Osteocyte (in vitro differentiated cells): Measurements from ENCODE around the gene STMN3. TPM values are rescaled to one million over a fixed set of nuclear protein-coding genes. Genes with fewer than 3 reads are reported as not detected.

ENCODE experiments used
- DNase-seq: peaks from one replicate; pipeline ENCODE4 v3.0.0; 2021; ENCODE audit warnings: mixed read lengths; ENCODE audit not compliant: unreplicated experiment; ENCODE audit errors: extremely low spot score
- H3K27ac Mint-ChIP-seq: one replicate; pipeline ENCODE4 v1.8.0; 2021; ENCODE audit warnings: mild to moderate bottlenecking, mixed read lengths; ENCODE audit not compliant: unreplicated experiment
- H3K27me3 Mint-ChIP-seq: one replicate; pipeline ENCODE4 v1.8.0; 2021; ENCODE audit warnings: mixed read lengths; ENCODE audit not compliant: unreplicated experiment
- H3K36me3 Mint-ChIP-seq: one replicate; pipeline ENCODE4 v1.8.0; 2021; ENCODE audit warnings: mixed read lengths; ENCODE audit not compliant: unreplicated experiment
- H3K4me1 Mint-ChIP-seq: one replicate; pipeline ENCODE4 v1.8.0; 2021; ENCODE audit warnings: mixed read lengths; ENCODE audit not compliant: unreplicated experiment
- H3K4me3 Mint-ChIP-seq: one replicate; pipeline ENCODE4 v1.8.0; 2021; ENCODE audit warnings: mild to moderate bottlenecking, moderate library complexity, mixed read lengths; ENCODE audit not compliant: unreplicated experiment
- H3K9me3 Mint-ChIP-seq: one replicate; pipeline ENCODE4 v1.8.0; 2021; ENCODE audit warnings: mixed read lengths; ENCODE audit not compliant: unreplicated experiment
- CTCF ChIP-seq: fragments of 200-600 bp; sonication (generic); IDR thresholded peaks from 2 replicates; pipeline ENCODE4 v1.5.0; 2021; ENCODE audit warnings: antibody characterized with exemption, mild to moderate bottlenecking, moderate library complexity
- total RNA-seq: library from RNA; stranded (reverse); gene quantifications from 2 replicates; pipeline ENCODE4 v1.2.1, GENCODE V29; 2021

STMN3 gene
- total RNA-seq, 1 donor from 2014 or later = 33.2 TPM

- H3K4me3 Mint-ChIP-seq = no peak overlapping the region
- H3K9me3 Mint-ChIP-seq = no peaks in the 10 kb centered on the region
These were observed 33.7 kb downstream of the STMN3 start for GRCh38 chr20:63619505-63619904.

GRCh38 chr20:63619086-63619485 is 34.1 kb downstream of the STMN3 start:
- H3K27me3 Mint-ChIP-seq = no peaks in the 10 kb centered on the region
- peaks cover 9% of the 10 kb centered on the region for H3K4me1 Mint-ChIP-seq
- DNase-seq = no peak
- H3K4me3 Mint-ChIP-seq = no peak overlapping the region
- H3K36me3 Mint-ChIP-seq = peaks cover 10% of the 10 kb centered on the region
- H3K9me3 Mint-ChIP-seq = no peaks in the 10 kb centered on the region
- TF ChIP-seq CTCF = no peak
- H3K27ac Mint-ChIP-seq = no peak overlapping the region

More at GRCh38 chr20:63619505-63619904, 33.7 kb downstream of the STMN3 start:
- Mint-ChIP-seq H3K27me3 (no peaks in the 10 kb centered on the region), H3K36me3 (peaks cover 10% of the 10 kb centered on the region), H3K4me1 (peaks cover 11% of the 10 kb centered on the region), H3K27ac (no peak overlapping the region)
- no peak for DNase-seq
- no peak for TF ChIP-seq CTCF

- Mint-ChIP-seq H3K4me1 (peaks cover 9% of the 10 kb centered on the region), H3K4me3 (no peak overlapping the region), H3K27ac (no peak overlapping the region), H3K27me3 (no peaks in the 10 kb centered on the region), H3K9me3 (no peaks in the 10 kb centered on the region), H3K36me3 (peaks cover 10% of the 10 kb centered on the region)
- no peak for TF ChIP-seq CTCF
- no peak for DNase-seq
These were observed 34.8 kb downstream of the STMN3 start for GRCh38 chr20:63618291-63618980.

- Mint-ChIP-seq H3K36me3 (peaks cover 14% of the 10 kb centered on the region), H3K27me3 (no peaks in the 10 kb centered on the region), H3K27ac (no peak overlapping the region), H3K9me3 (no peaks in the 10 kb centered on the region), H3K4me3 (no peak overlapping the region), H3K4me1 (peaks cover 8% of the 10 kb centered on the region)
- DNase-seq = no peak
- no peak for TF ChIP-seq CTCF
These were observed 35.4 kb downstream of the STMN3 start for GRCh38 chr20:63617876-63618265.

- no peak overlapping the region for H3K4me3 Mint-ChIP-seq
- H3K27ac Mint-ChIP-seq = no peak overlapping the region
- no peaks in the 10 kb centered on the region for H3K27me3 Mint-ChIP-seq
- no peak for DNase-seq
- H3K9me3 Mint-ChIP-seq = no peaks in the 10 kb centered on the region
- peaks cover 15% of the 10 kb centered on the region for H3K36me3 Mint-ChIP-seq
- no peak for TF ChIP-seq CTCF
- peaks cover 3% of the 10 kb centered on the region for H3K4me1 Mint-ChIP-seq
These were observed 35.9 kb downstream of the STMN3 start for GRCh38 chr20:63617092-63617875.
